Right atrium auricular region (tissue), 2 donors: Measurements from ENCODE around the gene UBAP1L. TPM values are rescaled to one million over a fixed set of nuclear protein-coding genes. Genes with fewer than 3 reads are reported as not detected.
A peak's percentile ranks its signal among the peaks of the same experiment; 100 is the strongest.

Experiments
- DNase-seq: peaks from one replicate; pipeline ENCODE4 v3.0.0-alpha.2; 2019; ENCODE audit warnings: low spot score
- H3K27ac ChIP-seq, 2 donors: fragments of 200-600 bp; sonication (generic); 1 replicate in 1 of 2; 2 replicates in 1 of 2; pipeline ENCODE4 v1.5.1; 2016 to 2019
- H3K27me3 ChIP-seq, 2 donors: fragments of 200-600 bp; sonication (generic); one replicate each; pipeline versions ENCODE4 v1.5.1 to v1.6.0; 2017 to 2019
- H3K36me3 ChIP-seq: fragments of 200-600 bp; sonication (generic); one replicate; pipeline ENCODE4 v1.5.1; 2016
- H3K4me1 ChIP-seq, 2 donors: fragments of 200-600 bp; sonication (generic); one replicate each; pipeline versions ENCODE4 v1.5.1 to v1.6.0; 2017 to 2019
- H3K4me3 ChIP-seq, 2 donors: fragments of 200-600 bp; sonication (generic); 1 replicate in 1 of 2; 2 replicates in 1 of 2; pipeline ENCODE4 v1.5.1; 2017 to 2019; ENCODE audit warnings: mild to moderate bottlenecking in 1 of 2, moderate library complexity in 1 of 2
- H3K9me3 ChIP-seq, 2 donors: fragments of 200-600 bp; sonication (generic); one replicate each; pipeline ENCODE4 v1.5.1; 2019
- total RNA-seq, 2 donors: library from RNA; depleted of rRNA; stranded (reverse); fragments of >200 nt; gene quantifications; one replicate each; pipeline ENCODE4 v1.1.0, GENCODE V29; 2016
- TF ChIP-seq, protein P1 (sequence below), 2 donors: fragments of 200-600 bp; sonication (generic); IDR thresholded peaks; one replicate each; pipeline ENCODE4 v1.5.1; 2019; ENCODE audit warnings: antibody characterized with exemption in 2 of 2

The UBAP1L gene
- total RNA-seq, 2 donors from 2014 or later: 0.48 to 1.1 TPM

GRCh38 chr15:65071381-65071811 is 43.6 kb downstream of the UBAP1L start:
- Histone ChIP-seq H3K9me3 (no peaks in the 10 kb centered on the region), H3K4me1 (peaks cover 0 to 52% of the 10 kb centered on the region in 2 donors), H3K27ac (peak overlapping the region; percentile 91 to 98), H3K4me3 (no peak overlapping the region), H3K27me3 (no peaks in the 10 kb centered on the region), H3K36me3 (no peaks in the 10 kb centered on the region)
- TF ChIP-seq, protein P1, sequence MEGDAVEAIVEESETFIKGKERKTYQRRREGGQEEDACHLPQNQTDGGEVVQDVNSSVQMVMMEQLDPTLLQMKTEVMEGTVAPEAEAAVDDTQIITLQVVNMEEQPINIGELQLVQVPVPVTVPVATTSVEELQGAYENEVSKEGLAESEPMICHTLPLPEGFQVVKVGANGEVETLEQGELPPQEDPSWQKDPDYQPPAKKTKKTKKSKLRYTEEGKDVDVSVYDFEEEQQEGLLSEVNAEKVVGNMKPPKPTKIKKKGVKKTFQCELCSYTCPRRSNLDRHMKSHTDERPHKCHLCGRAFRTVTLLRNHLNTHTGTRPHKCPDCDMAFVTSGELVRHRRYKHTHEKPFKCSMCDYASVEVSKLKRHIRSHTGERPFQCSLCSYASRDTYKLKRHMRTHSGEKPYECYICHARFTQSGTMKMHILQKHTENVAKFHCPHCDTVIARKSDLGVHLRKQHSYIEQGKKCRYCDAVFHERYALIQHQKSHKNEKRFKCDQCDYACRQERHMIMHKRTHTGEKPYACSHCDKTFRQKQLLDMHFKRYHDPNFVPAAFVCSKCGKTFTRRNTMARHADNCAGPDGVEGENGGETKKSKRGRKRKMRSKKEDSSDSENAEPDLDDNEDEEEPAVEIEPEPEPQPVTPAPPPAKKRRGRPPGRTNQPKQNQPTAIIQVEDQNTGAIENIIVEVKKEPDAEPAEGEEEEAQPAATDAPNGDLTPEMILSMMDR (IDR thresholded peaks at IDR 0.05): no peak
- no peak for DNase-seq

DNA sequence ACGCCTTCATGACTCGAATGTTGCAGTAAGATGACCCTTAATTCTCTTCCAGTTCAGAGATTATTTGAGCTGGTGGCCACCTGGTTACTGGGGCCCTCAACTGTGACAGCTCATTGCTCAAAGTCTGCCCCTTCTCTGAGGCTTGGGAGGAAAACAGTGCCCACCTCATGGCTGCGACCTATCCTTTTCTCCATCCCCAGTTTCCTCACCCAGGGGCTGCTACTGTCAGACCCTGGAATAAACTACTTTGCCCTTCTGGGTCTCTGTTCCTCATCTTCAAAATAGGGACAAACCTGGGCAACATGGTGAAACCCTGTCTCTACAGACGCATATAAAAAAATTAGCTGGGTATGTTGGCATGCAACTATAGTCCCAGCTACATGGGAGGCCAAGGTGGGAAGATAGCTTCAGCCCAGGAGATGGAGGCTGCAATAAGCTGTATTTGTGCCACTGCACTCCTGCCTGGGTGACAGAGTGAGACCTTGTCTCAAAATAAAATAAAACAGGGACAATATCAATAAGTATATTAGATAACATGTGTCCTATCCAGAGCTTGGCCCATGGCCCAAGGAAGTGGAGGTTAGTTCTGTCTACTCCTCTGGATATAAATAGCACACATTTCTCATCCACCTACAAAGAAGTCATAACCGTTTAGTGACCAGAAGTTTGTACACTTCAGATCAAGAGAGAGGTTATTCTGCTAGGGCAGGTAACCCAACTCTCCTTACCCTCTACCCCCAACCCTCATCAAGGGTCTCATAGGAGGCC is 45.0 kb downstream of the UBAP1L start:
- no peaks in the 10 kb centered on the region for H3K27me3 ChIP-seq
- H3K36me3 ChIP-seq: peaks cover 3% of the 10 kb centered on the region
- peak overlapping the region; percentile 91 to 98 for H3K27ac ChIP-seq
- H3K4me3 ChIP-seq: no peak overlapping the region
- TF ChIP-seq, protein P1 (IDR thresholded peaks at IDR 0.05): no peak
- H3K9me3 ChIP-seq: no peaks in the 10 kb centered on the region
- DNase-seq: no peak
- peaks cover 0 to 56% of the 10 kb centered on the region in 2 donors for H3K4me1 ChIP-seq

DNA sequence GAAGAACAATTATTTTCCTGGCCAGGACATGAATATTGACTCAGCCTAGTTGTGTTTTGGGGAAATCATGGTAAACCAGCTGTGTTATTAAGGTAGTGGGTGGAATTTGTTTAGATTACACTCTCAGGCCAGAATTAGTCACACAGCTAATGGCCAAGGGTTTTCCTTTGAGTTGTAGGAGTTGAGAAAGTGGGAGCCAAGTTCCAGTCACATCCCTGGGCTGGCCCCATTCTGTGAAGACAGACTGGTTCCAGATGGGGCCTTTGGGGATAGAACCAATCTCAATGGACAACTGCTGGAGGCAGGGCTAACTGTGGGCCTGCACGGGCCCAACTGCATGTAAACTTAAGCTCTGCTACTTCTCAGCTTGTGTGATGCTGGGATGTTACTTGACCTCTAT is 45.8 kb downstream of the UBAP1L start:
- no peaks in the 10 kb centered on the region for H3K9me3 ChIP-seq
- H3K36me3 ChIP-seq: peaks cover 9% of the 10 kb centered on the region
- H3K27me3 ChIP-seq: no peaks in the 10 kb centered on the region
- no peak overlapping the region for H3K4me3 ChIP-seq
- H3K4me1 ChIP-seq: peaks cover 0 to 63% of the 10 kb centered on the region in 2 donors
- TF ChIP-seq, protein P1 (IDR thresholded peaks at IDR 0.05): no peak
- peak overlapping the region; percentile 91 to 98 for H3K27ac ChIP-seq
- DNase-seq: no peak

DNA sequence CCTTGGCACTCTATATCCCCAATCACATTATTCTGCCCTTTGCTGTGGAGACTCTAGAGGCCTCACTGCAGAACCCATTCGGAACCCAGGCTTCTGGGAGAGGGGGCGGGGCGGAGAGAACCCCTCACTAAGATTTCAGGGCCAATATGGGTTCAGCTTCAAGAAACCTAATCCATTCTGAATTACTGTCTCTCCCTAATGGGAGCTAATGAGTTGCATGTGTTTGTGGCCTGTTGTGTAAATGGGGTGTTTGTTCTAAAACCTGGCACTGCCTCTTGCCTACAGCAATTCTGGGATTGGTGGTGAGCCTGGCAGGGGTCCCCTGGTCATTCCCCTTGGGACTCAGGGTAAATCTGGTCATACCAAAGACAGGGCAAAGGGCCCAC is 46.6 kb downstream of the UBAP1L start:
- Histone ChIP-seq H3K27ac (peak overlapping the region; percentile 91 to 98), H3K4me3 (peak overlapping the region; percentile 67 to 72), H3K4me1 (peaks cover 0 to 70% of the 10 kb centered on the region in 2 donors), H3K9me3 (no peaks in the 10 kb centered on the region), H3K27me3 (no peaks in the 10 kb centered on the region), H3K36me3 (peaks cover 17% of the 10 kb centered on the region)
- TF ChIP-seq, protein P1 (IDR thresholded peaks at IDR 0.05): no peak
- DNase-seq: no peak

- no peak for DNase-seq
- Histone ChIP-seq H3K4me3 (peak within 1 kb of the TSS; percentile 67 to 72), H3K4me1 (peaks cover 0 to 74% of the 10 kb centered on the region in 2 donors), H3K9me3 (no peaks in the 10 kb centered on the region), H3K36me3 (peaks cover 18% of the 10 kb centered on the region), H3K27me3 (no peaks in the 10 kb centered on the region), H3K27ac (peak within 1 kb of the TSS; percentile 91 to 98)
- TF ChIP-seq, protein P1 (IDR thresholded peaks at IDR 0.05): no peak
Measured at GRCh38 chr15:65067645-65068402, 47.2 kb downstream of the UBAP1L start, which contains the start of gene RASL12. Gene RASL12, minus strand, starts transcription at chr15:65067991. Its CDS starts 156 bp downstream, at chr15:65067835.
